AG04449 (cell line): ENCODE data around the gene PARP12.

ENCODE experiments used
- CTCF ChIA-PET: fragments of 350-600 bp; formaldehyde crosslinking; extraction: SDS; loops from one replicate; lab custom pipeline; 2021; ENCODE audit warnings: antibody characterized with exemption; lab: Yijun Ruan, JAX
- POLR2A ChIA-PET: fragments of 400-600, 350-600 bp; formaldehyde crosslinking; extraction: SDS; loops from one replicate; lab custom pipeline; 2020; ENCODE audit warnings: antibody characterized with exemption, inconsistent platforms; lab: Yijun Ruan, JAX
- DNase-seq: peaks from one replicate; pipeline ENCODE4 v3.0.0-alpha.2; 2010; ENCODE audit warnings: low read depth, low spot score
- H3K4me3 ChIP-seq: 2 replicates; pipeline ENCODE4 v1.5.1; 2011; ENCODE audit warnings: low read depth, mild to moderate bottlenecking, control low read depth, low read length
- CTCF ChIP-seq: IDR thresholded peaks from one replicate; pipeline ENCODE4 v1.5.1; 2011; ENCODE audit warnings: mild to moderate bottlenecking, moderate library complexity, low read length, control low read depth, inconsistent platforms; ENCODE audit not compliant: insufficient read depth; ENCODE audit errors: missing control alignments

The PARP12 gene

DNA sequence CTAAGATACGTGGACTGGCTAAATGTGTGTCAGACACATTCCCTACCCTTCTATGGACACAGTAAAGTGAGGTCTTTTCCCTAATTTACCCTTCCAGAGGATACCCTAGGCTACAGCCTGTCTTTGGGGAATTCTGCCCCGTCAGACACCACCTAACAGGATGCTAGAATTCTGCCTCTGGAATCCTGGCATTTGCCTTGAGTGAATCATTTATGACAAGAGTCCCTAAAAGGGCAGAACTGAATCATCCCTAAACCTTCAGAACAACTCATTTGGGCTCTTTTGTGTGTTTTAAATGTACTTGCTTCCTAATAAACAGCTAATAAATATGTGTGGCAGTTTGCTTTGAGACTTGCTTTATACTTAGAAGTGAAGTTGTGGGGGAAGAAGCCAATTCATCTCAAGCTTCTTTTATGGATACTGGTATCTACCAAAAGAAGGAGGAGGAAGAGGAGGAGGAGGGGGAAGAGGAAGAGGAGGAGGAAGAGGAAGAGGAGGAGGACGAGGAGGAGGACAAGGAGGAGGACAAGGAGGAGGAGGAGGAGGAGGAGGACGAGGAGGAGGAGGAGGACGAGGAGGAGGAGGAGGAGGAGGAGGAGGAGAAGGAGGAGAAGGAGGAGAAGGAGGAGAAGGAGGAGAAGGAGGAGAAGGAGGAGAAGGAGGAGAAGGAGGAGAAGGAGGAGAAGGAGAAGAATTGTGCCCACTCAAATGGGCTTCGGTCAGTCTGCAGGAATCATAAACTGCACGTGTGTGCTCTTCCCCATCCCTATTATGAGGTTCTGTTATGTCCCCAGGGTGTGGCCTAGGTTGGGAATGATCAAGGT lies 27.1 kb downstream of the PARP12 start:
- no peak overlapping the region for H3K4me3 ChIP-seq
- DNase-seq: peak; percentile 38
- CTCF ChIA-PET: interaction anchor here (1.2 kb wide), 1 partner anchor 291 kb away, joined by 3 read pairs; no protein-coding TSS in a partner anchor
- POLR2A ChIA-PET: no interaction called here
- no peak for TF ChIP-seq CTCF

DNA sequence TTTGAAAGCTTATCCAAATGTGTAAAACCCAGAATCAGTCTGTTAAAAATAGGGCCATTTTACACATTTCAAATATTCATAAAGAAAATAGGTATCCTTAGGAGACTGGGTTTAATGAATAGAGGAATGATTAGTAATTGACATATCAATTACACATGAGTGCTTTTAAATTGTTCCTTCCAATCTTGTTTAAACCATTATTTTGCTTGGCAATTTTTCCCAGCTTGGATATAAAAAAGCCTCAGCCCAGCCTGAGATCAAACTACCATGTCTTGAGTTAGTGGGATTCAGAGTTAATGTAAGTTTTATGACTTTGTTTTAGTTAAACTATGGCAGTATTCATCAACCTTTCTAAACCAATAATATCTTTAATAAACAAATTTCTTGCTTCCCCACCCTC lies 28.3 kb downstream of the PARP12 start:
- ChIA-PET CTCF (interaction anchor here (1.2 to 1.6 kb wide), 2 partner anchors 16 to 292 kb away, joined by 3 to 4 read pairs; no protein-coding TSS in a partner anchor), POLR2A (interaction anchor here (0.6 kb wide), 1 partner anchor 427 kb away, joined by 3 read pairs; no protein-coding TSS in a partner anchor)
- TF ChIP-seq CTCF: no peak
- DNase-seq: no peak
- H3K4me3 ChIP-seq: no peak overlapping the region

GRCh38 chr7:140033779-140034363 lies 28.9 kb downstream of the PARP12 start:
- no peak for DNase-seq
- POLR2A ChIA-PET: no interaction called here
- no peak for TF ChIP-seq CTCF
- CTCF ChIA-PET: interaction anchor here (1.6 kb wide), 1 partner anchor 16 kb away, joined by 4 read pairs; no protein-coding TSS in a partner anchor
- H3K4me3 ChIP-seq: no peak overlapping the region

GRCh38 chr7:140033036-140033435 lies 29.7 kb downstream of the PARP12 start:
- no peak overlapping the region for H3K4me3 ChIP-seq
- DNase-seq: no peak
- ChIA-PET POLR2A (no interaction called here), CTCF (interaction anchor here (1.6 kb wide), 1 partner anchor 15 kb away, joined by 4 read pairs; no protein-coding TSS in a partner anchor)
- TF ChIP-seq CTCF: no peak

GRCh38 chr7:140031364-140031763 lies 31.4 kb downstream of the PARP12 start:
- CTCF ChIA-PET: no interaction called here
- no peak for DNase-seq

More at GRCh38 chr7:140031364-140031763, 31.4 kb downstream of the PARP12 start:
- TF ChIP-seq CTCF: no peak
- POLR2A ChIA-PET: no interaction called here
- no peak overlapping the region for H3K4me3 ChIP-seq
